Measurements from ENCODE around the gene MMP23B.
"Not testable (repeated sequence)": the region's sequence is repeated elsewhere in the genome, so short reads cannot be mapped to it uniquely, and the experiment has no call there.

The MMP23B gene

GRCh38 chr1:1621173-1622009 is 10.6 kb upstream of the MMP23B start:
- no peak for DNase-seq

GRCh38 chr1:1622010-1622787 is 9.8 kb upstream of the MMP23B start:
- no peak for DNase-seq

- no peak for DNase-seq
Observed at GRCh38 chr1:1622788-1623094, 9.2 kb upstream of the MMP23B start.

- no peak for DNase-seq
Observed at GRCh38 chr1:1623181-1623630, 8.8 kb upstream of the MMP23B start.

DNA sequence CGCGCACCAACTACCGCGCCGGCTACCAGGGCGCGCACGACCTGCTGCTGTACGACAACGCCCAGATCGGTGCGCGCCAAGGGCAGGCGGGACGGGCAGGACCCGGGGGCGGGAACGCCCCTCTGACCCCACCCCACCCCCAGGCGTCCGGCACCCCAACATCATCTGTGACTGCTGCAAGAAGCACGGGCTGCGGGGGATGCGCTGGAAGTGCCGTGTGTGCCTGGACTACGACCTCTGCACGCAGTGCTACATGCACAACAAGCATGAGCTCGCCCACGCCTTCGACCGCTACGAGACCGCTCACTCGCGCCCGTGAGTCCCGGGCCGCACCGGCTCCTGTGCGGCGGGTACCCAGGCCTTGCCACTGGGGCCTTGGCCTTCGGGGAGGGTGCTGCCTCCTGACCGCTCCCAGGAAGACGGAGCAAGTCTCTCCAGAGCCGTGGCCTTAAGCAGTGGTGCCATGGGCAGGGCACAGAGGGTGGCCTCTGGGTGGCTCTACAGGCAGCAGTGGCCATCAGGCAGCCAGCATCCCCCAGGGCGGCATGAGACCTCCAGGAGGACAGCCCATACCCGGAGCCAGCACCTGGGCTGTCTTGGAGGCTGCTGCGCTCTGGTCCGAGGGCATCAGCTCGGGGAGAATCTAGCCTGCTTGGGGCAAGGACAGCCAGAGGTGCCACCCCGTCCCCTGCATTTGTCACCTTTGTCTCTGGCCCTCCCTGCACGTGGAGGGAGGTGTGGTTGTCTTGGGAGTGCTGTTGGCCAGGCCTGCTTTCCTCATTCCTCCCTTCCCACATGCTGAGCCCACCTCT is 8.1 kb upstream of the MMP23B start:
- DNase-seq = no peak

GRCh38 chr1:1624443-1625403 is 7.2 kb upstream of the MMP23B start:
- no peak for DNase-seq

DNA sequence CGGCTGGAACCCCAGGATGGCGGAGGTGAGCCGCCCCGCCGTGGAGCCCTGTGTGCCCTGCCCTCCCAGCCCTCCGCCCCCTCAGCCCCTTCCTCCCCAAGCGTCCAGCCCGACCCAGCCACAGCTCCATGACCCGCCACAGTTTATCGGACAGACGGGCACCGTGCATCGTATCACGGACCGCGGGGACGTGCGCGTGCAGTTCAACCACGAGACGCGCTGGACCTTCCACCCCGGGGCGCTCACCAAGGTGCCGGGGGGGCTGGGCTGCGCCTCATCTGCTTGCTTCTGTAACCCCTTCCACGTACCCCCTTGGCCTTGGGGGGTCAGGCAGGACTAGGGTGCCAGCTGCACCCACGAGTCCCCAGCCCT is 6.6 kb upstream of the MMP23B start:
- DNase-seq = no peak

GRCh38 chr1:1625824-1626206 is 6.2 kb upstream of the MMP23B start:
- no peak for DNase-seq

DNA sequence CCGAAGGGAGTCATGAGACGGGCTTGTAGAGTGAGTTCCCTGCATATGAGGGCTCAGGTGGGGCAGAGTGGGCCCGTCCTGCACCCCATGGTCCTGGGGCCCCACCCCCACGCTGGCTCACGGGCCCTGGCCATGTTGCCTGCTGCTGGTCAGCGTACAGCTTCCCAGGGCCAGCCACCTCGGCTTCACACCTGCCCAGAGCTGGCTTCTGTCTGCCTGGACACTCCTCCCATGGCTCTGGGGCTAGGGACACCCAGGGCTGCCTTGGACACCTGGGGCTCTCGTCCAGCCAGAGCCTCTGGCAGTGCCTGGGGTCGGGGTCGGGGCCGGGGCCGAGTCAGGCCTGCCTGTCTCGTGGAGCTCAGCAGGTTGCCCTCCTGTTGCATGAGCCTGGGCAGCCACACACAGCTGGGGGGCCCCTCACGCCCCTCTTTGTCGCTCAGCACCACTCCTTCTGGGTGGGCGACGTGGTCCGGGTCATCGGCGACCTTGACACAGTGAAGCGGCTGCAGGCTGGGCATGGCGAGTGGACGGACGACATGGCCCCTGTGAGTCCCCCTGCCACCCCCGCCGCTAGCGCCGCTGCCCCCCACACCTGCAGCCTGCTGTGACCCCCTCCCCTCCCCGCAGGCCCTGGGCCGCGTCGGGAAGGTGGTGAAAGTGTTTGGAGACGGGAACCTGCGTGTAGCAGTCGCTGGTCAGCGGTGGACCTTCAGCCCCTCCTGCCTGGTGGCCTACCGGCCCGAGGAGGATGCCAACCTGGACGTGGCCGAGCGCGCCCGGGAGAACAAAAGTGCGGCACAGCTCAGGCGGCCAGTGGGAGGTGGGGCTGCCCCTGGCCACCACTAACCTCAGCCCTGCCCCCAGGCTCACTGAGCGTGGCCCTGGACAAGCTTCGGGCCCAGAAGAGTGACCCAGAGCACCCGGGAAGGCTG is 5.5 kb upstream of the MMP23B start:
- no peak for DNase-seq

GRCh38 chr1:1627261-1627828 is 4.6 kb upstream of the MMP23B start:
- no peak for DNase-seq

DNA sequence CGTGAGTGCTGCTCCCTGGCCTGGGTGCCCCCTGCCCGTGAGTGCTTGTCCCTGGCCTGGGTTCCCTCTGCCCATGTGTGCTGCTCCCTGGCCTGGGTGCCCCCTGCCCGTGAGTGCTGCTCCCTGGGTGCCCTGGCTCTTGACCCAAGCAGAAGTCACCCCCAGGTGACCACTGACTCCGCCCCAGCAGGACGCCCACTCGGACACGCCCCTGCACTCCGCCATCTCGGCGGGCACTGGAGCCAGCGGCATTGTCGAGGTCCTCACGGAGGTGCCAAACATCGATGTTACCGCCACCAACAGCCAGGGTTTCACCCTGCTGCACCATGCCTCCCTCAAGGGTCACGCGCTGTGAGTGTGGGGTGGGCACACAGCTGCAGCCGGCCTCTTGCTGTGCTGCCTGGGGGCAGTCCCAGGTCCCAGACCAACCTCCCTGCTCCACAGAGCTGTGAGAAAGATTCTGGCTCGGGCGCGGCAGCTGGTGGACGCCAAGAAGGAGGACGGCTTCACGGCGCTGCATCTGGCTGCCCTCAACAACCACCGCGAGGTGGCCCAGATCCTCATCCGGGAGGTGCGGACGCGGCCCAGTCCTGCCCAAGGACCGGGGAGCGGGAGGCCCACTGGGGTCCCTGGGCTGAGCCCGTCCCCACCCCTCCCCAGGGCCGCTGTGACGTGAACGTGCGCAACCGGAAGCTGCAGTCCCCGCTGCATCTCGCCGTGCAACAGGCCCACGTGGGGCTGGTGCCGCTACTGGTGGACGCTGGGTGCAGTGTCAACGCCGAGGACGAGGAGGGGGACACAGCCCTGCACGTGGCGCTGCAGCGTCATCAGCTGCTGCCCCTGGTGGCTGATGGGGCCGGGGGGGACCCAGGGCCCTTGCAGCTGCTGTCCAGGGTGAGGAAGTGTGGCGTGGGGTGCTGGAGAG is 3.9 kb upstream of the MMP23B start:
- no peak for DNase-seq

DNA sequence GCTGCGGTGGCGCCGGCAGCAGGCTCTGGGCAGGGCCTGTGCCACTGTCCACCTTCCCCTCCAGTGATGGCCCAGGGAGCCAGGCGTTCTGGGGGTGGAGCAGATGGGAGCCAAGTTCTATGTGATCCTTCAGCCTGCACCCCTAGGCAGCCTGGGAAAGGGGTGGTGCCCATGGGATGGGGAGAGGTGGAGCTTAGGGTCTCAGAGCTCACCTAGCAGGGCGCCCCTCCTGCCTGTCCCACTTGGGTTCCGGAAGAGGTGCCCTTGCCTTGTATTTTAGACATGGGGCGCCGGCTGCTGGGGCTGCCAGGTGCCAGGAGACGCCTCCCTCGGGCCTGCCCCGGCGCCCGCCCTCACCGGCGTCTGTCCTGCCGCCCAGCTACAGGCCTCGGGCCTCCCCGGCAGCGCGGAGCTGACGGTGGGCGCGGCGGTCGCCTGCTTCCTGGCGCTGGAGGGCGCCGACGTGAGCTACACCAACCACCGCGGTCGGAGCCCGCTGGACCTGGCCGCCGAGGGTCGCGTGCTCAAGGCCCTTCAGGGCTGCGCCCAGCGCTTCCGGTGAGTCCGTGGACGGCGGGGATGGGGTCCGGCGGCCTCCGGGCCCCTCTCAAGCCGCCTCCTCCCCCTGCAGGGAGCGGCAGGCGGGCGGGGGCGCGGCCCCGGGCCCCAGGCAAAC is 3.1 kb upstream of the MMP23B start:
- DNase-seq = no peak

DNA sequence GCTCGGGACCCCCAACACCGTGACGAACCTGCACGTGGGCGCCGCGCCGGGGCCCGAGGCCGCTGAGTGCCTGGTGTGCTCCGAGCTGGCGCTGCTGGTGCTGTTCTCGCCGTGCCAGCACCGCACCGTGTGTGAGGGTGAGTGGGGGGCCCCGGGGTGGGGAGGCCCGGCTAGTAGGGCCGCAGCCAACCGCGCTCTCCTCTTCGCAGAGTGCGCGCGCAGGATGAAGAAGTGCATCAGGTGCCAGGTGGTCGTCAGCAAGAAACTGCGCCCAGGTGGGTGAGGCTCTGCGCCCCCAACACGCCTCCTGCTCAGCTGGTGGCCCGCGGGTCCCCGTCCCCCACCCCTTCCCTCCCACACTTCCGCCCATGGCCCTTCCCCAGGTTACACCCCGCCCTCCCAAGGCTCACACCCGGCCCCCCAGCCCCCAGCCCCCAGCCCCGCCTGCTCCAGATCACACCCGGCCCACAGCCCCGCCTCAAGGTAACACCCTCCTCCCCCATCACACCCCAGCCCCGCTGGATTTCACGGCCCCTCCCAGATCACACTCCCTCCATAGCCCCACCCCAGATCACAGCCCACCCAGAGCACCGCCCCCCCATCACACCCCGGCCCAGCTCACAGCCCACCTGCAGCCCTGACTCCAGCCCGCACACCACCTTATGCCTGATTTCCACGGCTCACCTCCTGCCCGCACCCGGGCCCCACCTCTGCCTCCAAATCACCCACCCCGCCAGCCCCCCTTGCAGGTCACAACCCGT is 2.4 kb upstream of the MMP23B start:
- DNase-seq = no peak

DNA sequence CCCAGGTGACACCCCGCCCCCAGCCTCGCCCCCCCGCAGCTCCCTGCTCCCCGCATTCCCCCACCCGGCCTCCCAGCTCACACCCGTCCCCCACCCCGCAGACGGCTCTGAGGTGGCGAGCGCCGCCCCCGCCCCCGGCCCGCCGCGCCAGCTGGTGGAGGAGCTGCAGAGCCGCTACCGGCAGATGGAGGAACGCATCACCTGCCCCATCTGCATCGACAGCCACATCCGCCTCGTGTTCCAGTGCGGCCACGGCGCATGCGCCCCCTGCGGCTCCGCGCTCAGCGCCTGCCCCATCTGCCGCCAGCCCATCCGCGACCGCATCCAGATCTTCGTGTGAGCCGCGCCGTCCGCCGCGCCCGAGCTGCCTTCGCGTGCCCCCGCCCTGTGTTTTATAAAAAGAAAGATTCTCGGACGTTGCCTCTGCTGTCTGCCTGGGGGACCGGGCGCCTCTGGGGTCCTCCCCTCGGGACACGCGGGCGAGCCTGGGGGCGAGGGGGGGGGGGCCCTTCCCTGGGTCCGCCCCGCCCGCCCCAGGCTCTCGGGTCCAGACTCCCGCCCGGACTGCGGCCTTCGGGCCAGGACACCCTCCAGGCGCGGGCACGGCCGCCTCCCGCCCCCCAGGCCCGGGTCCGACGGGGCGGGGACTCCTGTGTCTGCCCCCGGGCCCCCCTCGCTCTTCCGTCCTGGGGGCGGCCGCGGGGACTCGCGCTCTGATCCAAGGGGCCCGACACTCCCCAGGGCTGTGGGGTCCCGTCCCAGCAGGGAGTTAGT is 1.6 kb upstream of the MMP23B start:
- DNase-seq = no peak

- DNase-seq = no peak
Observed at GRCh38 chr1:1630965-1631781, 800 bp upstream of the MMP23B start.

DNA sequence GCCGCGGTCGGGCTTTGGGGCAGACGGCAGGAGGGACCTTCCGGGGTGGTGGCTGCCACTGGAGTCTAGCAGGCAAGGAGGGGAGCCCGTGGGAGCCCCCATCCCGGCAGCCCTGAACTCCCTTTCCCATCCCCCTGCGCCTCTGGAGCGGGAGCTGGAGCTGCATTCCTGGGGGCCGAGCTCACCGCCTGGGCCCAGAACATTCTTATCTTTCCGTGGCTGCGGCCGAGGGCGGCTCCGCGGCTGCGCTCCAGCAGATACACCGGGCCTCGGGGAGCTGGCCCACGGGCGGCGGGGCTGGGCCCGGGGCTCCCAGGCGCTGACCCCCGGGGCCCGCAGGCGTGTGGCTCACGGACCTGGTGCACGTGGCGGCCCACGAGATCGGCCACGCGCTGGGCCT is 1.4 kb downstream of the MMP23B start:
- DNase-seq = not testable (repeated sequence)

DNA sequence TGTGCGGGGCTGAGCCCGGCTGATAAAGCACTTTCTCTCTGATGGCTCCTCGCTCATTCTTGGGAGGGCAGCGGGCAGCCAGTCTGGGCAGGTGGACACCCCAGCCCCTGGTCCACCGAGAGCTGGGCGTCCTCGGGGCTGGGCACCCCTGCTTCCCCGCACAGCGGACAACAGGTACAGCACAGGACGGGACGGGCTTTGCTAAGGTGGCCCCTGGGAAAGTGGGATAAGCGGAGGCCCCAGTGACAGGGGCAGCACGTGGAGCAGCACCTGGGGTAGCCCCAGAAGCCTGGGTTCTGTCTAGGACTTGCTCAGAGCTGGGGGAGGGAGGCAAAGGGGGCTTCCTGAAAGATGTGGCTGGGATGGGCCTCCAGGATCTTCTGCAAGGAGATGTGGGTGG is 2.6 kb downstream of the MMP23B start:
- not testable (repeated sequence) for DNase-seq
